ENCODE data around the gene CDKAL1. TPM values are rescaled to one million over a fixed set of nuclear protein-coding genes. Genes with fewer than 3 reads are reported as not detected.
"Not testable (repeated sequence)": the region's sequence is repeated elsewhere in the genome, so short reads cannot be mapped to it uniquely, and the experiment has no call there.

The CDKAL1 gene
- total RNA-seq, 2 donors from 2014 or later: 23.0 to 23.7 TPM

GRCh38 chr6:20806669-20807068, 272.4 kb downstream of the CDKAL1 start:
- no peaks in the 10 kb centered on the region for H3K9me3 ChIP-seq (ENCODE audit: control insufficient read depth, low read length, poor library complexity, severe bottlenecking)
- Mint-ChIP-seq H3K27me3 (no peaks in the 10 kb centered on the region), H3K4me3 (no peak overlapping the region), H3K4me1 (no peaks in the 10 kb centered on the region), H3K36me3 (ENCODE audit: low read depth) (peaks cover 2% of the 10 kb centered on the region), H3K27ac (no peak overlapping the region)
- DNase-seq (no peak), ATAC-seq (no peak)

DNA sequence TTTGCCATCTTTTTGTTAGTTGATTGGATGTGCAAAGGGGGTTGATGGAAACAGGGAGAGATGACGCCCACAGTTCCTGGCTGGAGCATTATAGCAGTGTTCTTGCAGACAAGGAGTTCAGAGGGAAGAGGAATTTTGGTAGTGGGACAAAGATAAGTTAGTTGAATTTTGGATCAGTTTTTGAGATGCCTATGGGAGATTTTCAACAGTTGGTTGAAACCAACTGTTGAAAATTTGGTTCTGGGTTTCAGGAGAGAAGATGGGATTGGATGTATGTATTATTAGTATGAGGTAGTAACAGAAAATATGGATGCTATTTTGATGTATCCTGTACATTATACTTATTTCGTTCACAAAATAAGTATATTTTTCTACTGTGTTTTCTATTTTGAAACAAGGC, 274.2 kb downstream of the CDKAL1 start:
- Mint-ChIP-seq H3K27me3 (no peaks in the 10 kb centered on the region), H3K4me1 (no peaks in the 10 kb centered on the region), H3K4me3 (no peak overlapping the region), H3K36me3 (ENCODE audit: low read depth) (peaks cover 5% of the 10 kb centered on the region), H3K27ac (no peak overlapping the region)
- ATAC-seq (no peak), DNase-seq (no peak)
- no peaks in the 10 kb centered on the region for H3K9me3 ChIP-seq (ENCODE audit: control insufficient read depth, low read length, poor library complexity, severe bottlenecking)

DNA sequence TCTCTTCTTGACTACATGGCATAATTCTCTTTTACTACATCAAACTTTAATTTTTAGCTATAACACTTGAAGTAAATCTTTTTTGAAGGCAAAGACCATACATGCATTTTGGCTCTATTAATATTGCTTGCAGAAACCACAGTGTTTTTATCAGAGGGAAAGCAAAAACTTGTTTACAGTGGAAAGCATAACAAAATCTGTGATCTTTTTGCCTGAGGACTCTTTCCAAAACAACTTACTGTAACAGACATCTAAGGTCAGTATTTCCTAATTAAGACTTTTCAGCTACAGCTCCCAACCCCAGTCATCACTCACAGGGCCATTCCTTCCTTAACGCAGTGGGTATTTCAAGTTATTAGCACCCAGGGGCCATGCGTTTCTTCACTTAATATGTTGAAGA, 274.7 kb downstream of the CDKAL1 start:
- Mint-ChIP-seq H3K27me3 (no peaks in the 10 kb centered on the region), H3K27ac (no peak overlapping the region), H3K36me3 (ENCODE audit: low read depth) (peaks cover 5% of the 10 kb centered on the region), H3K4me1 (no peaks in the 10 kb centered on the region), H3K4me3 (no peak overlapping the region)
- no peaks in the 10 kb centered on the region for H3K9me3 ChIP-seq (ENCODE audit: control insufficient read depth, low read length, poor library complexity, severe bottlenecking)
- DNase-seq: no peak
- no peak for ATAC-seq

- DNase-seq (no peak), ATAC-seq (no peak)
- Mint-ChIP-seq H3K27ac (no peak overlapping the region), H3K36me3 (ENCODE audit: low read depth) (peaks cover 5% of the 10 kb centered on the region), H3K4me1 (no peaks in the 10 kb centered on the region), H3K4me3 (no peak overlapping the region), H3K27me3 (no peaks in the 10 kb centered on the region)
- H3K9me3 ChIP-seq (ENCODE audit: control insufficient read depth, low read length, poor library complexity, severe bottlenecking): no peaks in the 10 kb centered on the region
Observed at GRCh38 chr6:20810727-20811108, 276.5 kb downstream of the CDKAL1 start.

GRCh38 chr6:20811109-20811761, 277.0 kb downstream of the CDKAL1 start:
- H3K4me3 Mint-ChIP-seq: no peak overlapping the region
- ATAC-seq (no peak), DNase-seq (no peak)
- H3K36me3 Mint-ChIP-seq (ENCODE audit: low read depth): peaks cover 5% of the 10 kb centered on the region
- H3K27me3 Mint-ChIP-seq: no peaks in the 10 kb centered on the region
- H3K27ac Mint-ChIP-seq: no peak overlapping the region
- no peaks in the 10 kb centered on the region for H3K9me3 ChIP-seq (ENCODE audit: control insufficient read depth, low read length, poor library complexity, severe bottlenecking)
- H3K4me1 Mint-ChIP-seq: no peaks in the 10 kb centered on the region

- Mint-ChIP-seq H3K27me3 (no peaks in the 10 kb centered on the region), H3K4me3 (no peak overlapping the region), H3K4me1 (no peaks in the 10 kb centered on the region), H3K36me3 (ENCODE audit: low read depth) (peaks cover 5% of the 10 kb centered on the region), H3K27ac (no peak overlapping the region)
- DNase-seq (no peak), ATAC-seq (no peak)
- H3K9me3 ChIP-seq (ENCODE audit: control insufficient read depth, low read length, poor library complexity, severe bottlenecking): no peaks in the 10 kb centered on the region
Observed at GRCh38 chr6:20812776-20813175, 278.5 kb downstream of the CDKAL1 start.

- Mint-ChIP-seq H3K4me1 (no peaks in the 10 kb centered on the region), H3K27me3 (no peaks in the 10 kb centered on the region), H3K36me3 (ENCODE audit: low read depth) (peaks cover 5% of the 10 kb centered on the region), H3K27ac (no peak overlapping the region), H3K4me3 (no peak overlapping the region)
- ATAC-seq: no peak
- H3K9me3 ChIP-seq (ENCODE audit: control insufficient read depth, low read length, poor library complexity, severe bottlenecking): no peaks in the 10 kb centered on the region
- DNase-seq: no peak
Observed at GRCh38 chr6:20814494-20814893, 280.2 kb downstream of the CDKAL1 start.

- H3K9me3 ChIP-seq (ENCODE audit: control insufficient read depth, low read length, poor library complexity, severe bottlenecking): no peaks in the 10 kb centered on the region
- Mint-ChIP-seq H3K4me1 (no peaks in the 10 kb centered on the region), H3K36me3 (ENCODE audit: low read depth) (peaks cover 10% of the 10 kb centered on the region), H3K4me3 (no peak overlapping the region), H3K27me3 (no peaks in the 10 kb centered on the region), H3K27ac (no peak overlapping the region)
- ATAC-seq: no peak
- DNase-seq: no peak
Observed at GRCh38 chr6:20816126-20816525, 281.9 kb downstream of the CDKAL1 start.

GRCh38 chr6:20817806-20818320, 283.6 kb downstream of the CDKAL1 start:
- DNase-seq (no peak), ATAC-seq (no peak)
- Mint-ChIP-seq H3K4me1 (no peaks in the 10 kb centered on the region), H3K27ac (no peak overlapping the region), H3K36me3 (ENCODE audit: low read depth) (peaks cover 5% of the 10 kb centered on the region), H3K27me3 (no peaks in the 10 kb centered on the region), H3K4me3 (no peak overlapping the region)
- no peaks in the 10 kb centered on the region for H3K9me3 ChIP-seq (ENCODE audit: control insufficient read depth, low read length, poor library complexity, severe bottlenecking)

DNA sequence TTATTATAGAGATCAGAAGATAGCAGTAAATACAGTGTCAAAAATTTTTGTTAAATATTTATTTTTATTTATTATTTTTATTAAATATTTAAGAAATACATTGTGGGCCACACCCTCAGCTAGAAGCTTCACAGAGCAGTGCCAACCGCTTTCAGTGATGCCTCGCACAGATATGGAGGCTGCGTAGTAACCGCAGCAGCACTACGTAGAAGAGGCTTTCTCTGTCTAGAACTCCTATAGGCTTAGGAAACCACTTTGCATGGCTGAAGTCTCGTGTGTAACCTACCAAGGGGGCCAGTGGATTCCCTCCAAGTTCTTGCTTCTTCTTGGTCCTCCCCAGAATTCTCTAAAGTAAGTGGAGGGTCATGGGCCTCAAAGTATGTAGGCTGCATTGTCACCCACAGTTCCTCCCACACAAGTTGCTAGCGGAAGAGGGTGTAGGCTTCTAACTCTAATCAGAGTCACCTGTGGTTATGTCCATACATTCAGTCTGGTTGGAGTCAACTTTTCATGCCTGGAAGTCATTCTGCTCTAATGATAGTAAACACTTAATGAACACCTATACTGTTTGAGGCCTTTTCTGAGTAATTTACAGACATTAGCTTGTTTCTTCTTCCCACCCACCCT, 285.6 kb downstream of the CDKAL1 start:
- Mint-ChIP-seq H3K27ac (no peak overlapping the region), H3K4me3 (no peak overlapping the region), H3K27me3 (no peaks in the 10 kb centered on the region), H3K4me1 (no peaks in the 10 kb centered on the region), H3K36me3 (ENCODE audit: low read depth) (peaks cover 5% of the 10 kb centered on the region)
- H3K9me3 ChIP-seq (ENCODE audit: control insufficient read depth, low read length, poor library complexity, severe bottlenecking): no peaks in the 10 kb centered on the region
- no peak for DNase-seq
- ATAC-seq: no peak

DNA sequence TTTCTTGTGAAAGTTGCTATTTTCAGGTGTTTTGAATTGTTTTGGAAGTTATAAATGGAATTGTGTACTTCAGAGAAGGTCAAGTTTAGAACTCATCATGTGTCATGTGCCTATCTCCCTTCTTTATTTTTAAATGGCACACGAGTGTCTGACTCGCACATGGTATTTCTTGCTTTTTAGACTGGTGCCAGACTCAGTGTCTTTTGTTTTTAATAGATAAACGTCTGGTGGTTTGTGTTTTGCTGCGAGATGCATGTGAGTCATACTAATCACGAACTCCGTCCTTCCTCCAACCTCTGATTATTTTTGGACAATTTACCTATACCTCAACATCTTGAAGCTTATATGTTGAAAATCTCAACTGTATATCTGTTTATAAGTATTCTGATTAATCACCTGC, 292.1 kb downstream of the CDKAL1 start:
- peaks cover 2% of the 10 kb centered on the region for H3K36me3 Mint-ChIP-seq (ENCODE audit: low read depth)
- H3K27ac Mint-ChIP-seq: no peak overlapping the region
- ATAC-seq (no peak), DNase-seq (no peak)
- H3K4me3 Mint-ChIP-seq: no peak overlapping the region
- peaks cover 2% of the 10 kb centered on the region for H3K4me1 Mint-ChIP-seq
- H3K9me3 ChIP-seq (ENCODE audit: control insufficient read depth, low read length, poor library complexity, severe bottlenecking): no peaks in the 10 kb centered on the region
- H3K27me3 Mint-ChIP-seq: no peaks in the 10 kb centered on the region

GRCh38 chr6:20827798-20828197, 293.5 kb downstream of the CDKAL1 start:
- peaks cover 2% of the 10 kb centered on the region for H3K36me3 Mint-ChIP-seq (ENCODE audit: low read depth)
- peaks cover 6% of the 10 kb centered on the region for H3K4me1 Mint-ChIP-seq
- H3K9me3 ChIP-seq (ENCODE audit: control insufficient read depth, low read length, poor library complexity, severe bottlenecking): no peaks in the 10 kb centered on the region
- no peak for ATAC-seq
- no peak for DNase-seq
- no peaks in the 10 kb centered on the region for H3K27me3 Mint-ChIP-seq
- no peak overlapping the region for H3K27ac Mint-ChIP-seq
- H3K4me3 Mint-ChIP-seq: no peak overlapping the region

- Mint-ChIP-seq H3K27me3 (no peaks in the 10 kb centered on the region), H3K4me1 (peaks cover 16% of the 10 kb centered on the region), H3K36me3 (ENCODE audit: low read depth) (peaks cover 3% of the 10 kb centered on the region), H3K4me3 (no peak overlapping the region), H3K27ac (no peak overlapping the region)
- DNase-seq: no peak
- ATAC-seq: no peak
- H3K9me3 ChIP-seq (ENCODE audit: control insufficient read depth, low read length, poor library complexity, severe bottlenecking): no peaks in the 10 kb centered on the region
Observed at GRCh38 chr6:20830576-20830975, 296.3 kb downstream of the CDKAL1 start.

DNA sequence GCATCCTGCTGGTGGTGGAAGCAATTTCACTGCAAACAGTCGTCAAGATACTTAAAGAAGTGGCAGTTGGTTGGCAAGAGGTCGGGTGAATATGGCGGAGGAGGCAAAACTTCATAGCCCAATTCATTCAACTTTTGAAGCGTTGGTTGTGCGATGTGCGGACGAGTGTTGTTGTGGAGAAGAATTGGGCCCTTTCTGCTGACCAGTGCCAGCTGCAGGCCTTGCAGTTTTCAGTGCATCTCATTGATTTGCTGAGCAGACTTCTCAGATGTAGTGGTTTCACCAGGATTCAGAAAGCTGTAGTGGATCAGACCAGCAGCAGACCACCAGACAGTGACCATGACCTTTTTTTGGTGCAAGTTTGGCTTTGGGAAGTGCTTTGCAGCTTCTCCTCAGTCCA, 297.0 kb downstream of the CDKAL1 start:
- H3K27ac Mint-ChIP-seq: not testable (repeated sequence)
- H3K4me1 Mint-ChIP-seq: peaks cover 19% of the 10 kb centered on the region

More for the DNA sequence above, 297.0 kb downstream of the CDKAL1 start:
- not testable (repeated sequence) for DNase-seq; H3K9me3 ChIP-seq (ENCODE audit: control insufficient read depth, low read length, poor library complexity, severe bottlenecking); ATAC-seq; H3K36me3 Mint-ChIP-seq (ENCODE audit: low read depth); H3K27me3 Mint-ChIP-seq; H3K4me3 Mint-ChIP-seq
